GM10248 (cell line): ENCODE data around the gene OR10V1.

ENCODE experiments used
- CTCF ChIA-PET: fragments of 300-600 bp; sonication (Branson Sonifier 250); formaldehyde crosslinking; extraction: SDS; loops from one replicate; lab custom pipeline; 2021; ENCODE audit warnings: antibody characterized with exemption; lab: Yijun Ruan, JAX
- POLR2A ChIA-PET: fragments of 350-650 bp; sonication (Branson Sonifier 250); formaldehyde crosslinking; extraction: SDS; loops from one replicate; lab custom pipeline; 2020; ENCODE audit warnings: antibody characterized with exemption; lab: Yijun Ruan, JAX
- DNase-seq: peaks from one replicate; pipeline ENCODE4 v3.0.0; 2012; ENCODE audit errors: extremely low spot score
- CTCF ChIP-seq: IDR thresholded peaks from 2 replicates; pipeline ENCODE4 v1.5.1; 2012; ENCODE audit warnings: mild to moderate bottlenecking, low read depth; ENCODE audit errors: extremely low read depth, missing control alignments, control extremely low read depth

OR10V1 gene

GRCh38 chr11:59746111-59746510, 32.5 kb upstream of the OR10V1 start:
- ChIA-PET POLR2A (no interaction called here), CTCF (interaction anchor here (1.0 to 1.4 kb wide), 3 partner anchors 10 to 55 kb away, joined by 3 to 4 read pairs (median 4); no protein-coding TSS in a partner anchor)
- TF ChIP-seq CTCF: no peak
- no peak for DNase-seq

GRCh38 chr11:59730896-59731565, 17.4 kb upstream of the OR10V1 start:
- no peak for TF ChIP-seq CTCF
- DNase-seq: no peak
- POLR2A ChIA-PET: no interaction called here
- CTCF ChIA-PET: interaction anchor here (1.3 kb wide), 1 partner anchor 71 kb away, joined by 4 read pairs; no protein-coding TSS in a partner anchor

GRCh38 chr11:59729834-59730233, 16.2 kb upstream of the OR10V1 start:
- ChIA-PET CTCF (no interaction called here), POLR2A (no interaction called here)
- no peak for TF ChIP-seq CTCF
- DNase-seq: no peak

GRCh38 chr11:59728913-59729312, 15.3 kb upstream of the OR10V1 start:
- POLR2A ChIA-PET: no interaction called here
- no peak for TF ChIP-seq CTCF

GRCh38 chr11:59728154-59728553, 14.5 kb upstream of the OR10V1 start:
- CTCF ChIA-PET: interaction anchor here (1.4 kb wide), 1 partner anchor 8 kb away, joined by 3 read pairs; no protein-coding TSS in a partner anchor
- no peak for TF ChIP-seq CTCF
- POLR2A ChIA-PET: no interaction called here
- DNase-seq: no peak

More at GRCh38 chr11:59728913-59729312, 15.3 kb upstream of the OR10V1 start:
- CTCF ChIA-PET: no interaction called here
- no peak for DNase-seq

GRCh38 chr11:59727426-59727825, 13.8 kb upstream of the OR10V1 start:
- POLR2A ChIA-PET: no interaction called here
- no peak for DNase-seq
- TF ChIP-seq CTCF: no peak
- CTCF ChIA-PET: interaction anchor here (1.4 kb wide), 1 partner anchor 8 kb away, joined by 3 read pairs; no protein-coding TSS in a partner anchor

GRCh38 chr11:59724066-59724465, 10.4 kb upstream of the OR10V1 start:
- DNase-seq: no peak
- TF ChIP-seq CTCF: no peak
- CTCF ChIA-PET: no interaction called here
- POLR2A ChIA-PET: no interaction called here
